IMR-90 (cell line): ENCODE measurements around the gene FCRL2. TPM values are rescaled to one million over a fixed set of nuclear protein-coding genes. Genes with fewer than 3 reads are reported as not detected.

Experiments
- ATAC-seq: fragments of 200-7000 bp; cut with Tn5 transposase; 2 replicates; pipeline ENCODE4 v1.9.1; 2020; ENCODE audit warnings: low read depth, mild to moderate bottlenecking, moderate library complexity
- BruUV-seq: library from RNA; stranded (reverse); fragments of 400-500 nt; replicated peaks from 2 replicates; lab custom pipeline; 2021; lab: Mats Ljungman, UMichigan
- CTCF ChIA-PET: fragments of 300-600 bp; formaldehyde crosslinking; extraction: SDS; loops from one replicate; lab custom pipeline; 2021; ENCODE audit warnings: antibody characterized with exemption; lab: Yijun Ruan, JAX
- POLR2A ChIA-PET: fragments of 300-600 bp; sonication (Branson Sonifier 250); formaldehyde crosslinking; loops from one replicate; lab custom pipeline; 2022; ENCODE audit warnings: antibody characterized with exemption; ENCODE audit not compliant: unreplicated experiment; lab: Charles Lee
- DNase-seq: peaks from one replicate; pipeline ENCODE4 v3.0.0; 2013
- H2AFZ ChIP-seq: replicated peaks from 2 replicates; pipeline ENCODE3; 2013; ENCODE audit warnings: low read length, mild to moderate bottlenecking; ENCODE audit not compliant: poor library complexity
- H2AK5ac ChIP-seq: 2 replicates; pipeline ENCODE4 v1.6.1; 2013; ENCODE audit warnings: low read depth, low read length, inconsistent platforms
- H2AK9ac ChIP-seq: replicated peaks from 2 replicates; pipeline ENCODE3; 2013; ENCODE audit warnings: mild to moderate bottlenecking, low read depth, low read length, moderate library complexity; ENCODE audit not compliant: poor library complexity
- H2BK120ac ChIP-seq: 2 replicates; pipeline ENCODE4 v1.6.1; 2013; ENCODE audit warnings: low read depth, low read length, inconsistent platforms
- H2BK15ac ChIP-seq: 3 replicates; pipeline ENCODE4 v1.6.1; 2013; ENCODE audit warnings: low read depth, low read length, inconsistent platforms
- H2BK20ac ChIP-seq: 2 replicates; pipeline ENCODE4 v1.6.1; 2013; ENCODE audit warnings: low read depth, mild to moderate bottlenecking, inconsistent platforms, low read length, moderate library complexity
- H2BK5ac ChIP-seq: 2 replicates; pipeline ENCODE4 v1.6.1; 2013; ENCODE audit warnings: mild to moderate bottlenecking, low read depth, low read length, inconsistent platforms; ENCODE audit not compliant: poor library complexity, severe bottlenecking
- H3K14ac ChIP-seq: replicated peaks from 2 replicates; pipeline ENCODE4 v1.6.1; 2013; ENCODE audit warnings: low read depth, low read length, inconsistent platforms
- H3K18ac ChIP-seq: 2 replicates; pipeline ENCODE4 v1.6.1; 2013; ENCODE audit warnings: low read depth, low read length, control low read depth
- H3K23ac ChIP-seq: 2 replicates; pipeline ENCODE4 v1.6.1; 2013; ENCODE audit warnings: low read depth, low read length, inconsistent platforms
- H3K27ac ChIP-seq: 2 replicates; pipeline ENCODE4 v1.5.1; 2013; ENCODE audit warnings: mild to moderate bottlenecking, control low read depth, low read length; ENCODE audit not compliant: insufficient read depth
- H3K27me3 ChIP-seq: 2 replicates; pipeline ENCODE4 v1.6.1; 2013; ENCODE audit warnings: low read length; ENCODE audit not compliant: control insufficient read depth, insufficient read depth
- H3K36me3 ChIP-seq: 2 replicates; pipeline ENCODE4 v1.6.1; 2013; ENCODE audit warnings: low read length, mixed read lengths; ENCODE audit not compliant: control insufficient read depth, insufficient read depth
- H3K4ac ChIP-seq: 2 replicates; pipeline ENCODE4 v1.6.1; 2013; ENCODE audit warnings: low read depth, low read length, inconsistent platforms
- H3K4me1 ChIP-seq: 2 replicates; pipeline ENCODE4 v1.6.1; 2013; ENCODE audit warnings: low read length, mixed read lengths; ENCODE audit not compliant: control insufficient read depth, insufficient read depth
- H3K4me2 ChIP-seq: 2 replicates; pipeline ENCODE4 v1.6.1; 2013; ENCODE audit warnings: low read depth, mild to moderate bottlenecking, control low read depth, low read length, moderate library complexity
- H3K4me3 ChIP-seq: 2 replicates; pipeline ENCODE4 v1.5.1; 2013; ENCODE audit warnings: low read depth, mild to moderate bottlenecking, control low read depth, low read length, moderate library complexity; ENCODE audit not compliant: insufficient read depth
- H3K56ac ChIP-seq: 2 replicates; pipeline ENCODE4 v1.6.1; 2013; ENCODE audit warnings: low read length, inconsistent platforms; ENCODE audit not compliant: insufficient read depth; ENCODE audit errors: extremely low read depth
- H3K79me1 ChIP-seq, 2 experiments: 2 replicates each; pipeline ENCODE4 v1.6.1; 2013; ENCODE audit warnings: low read length in 2 of 2, inconsistent platforms in 1 of 2, low read depth in 1 of 2
- H3K9ac ChIP-seq: 2 replicates; pipeline ENCODE4 v1.6.1; 2013; ENCODE audit warnings: low read depth, low read length, control low read depth
- H3K9me1 ChIP-seq: 2 replicates; pipeline ENCODE4 v1.6.1; 2013; ENCODE audit warnings: low read length, inconsistent platforms; ENCODE audit not compliant: insufficient read depth
- H3K9me3 ChIP-seq: 2 replicates; pipeline ENCODE4 v1.6.1; 2013; ENCODE audit warnings: low read length; ENCODE audit not compliant: control insufficient read depth, insufficient read depth
- H4K20me1 ChIP-seq: 2 replicates; pipeline ENCODE4 v1.6.1; 2013; ENCODE audit warnings: low read length, inconsistent platforms; ENCODE audit not compliant: insufficient read depth
- H4K5ac ChIP-seq: 2 replicates; pipeline ENCODE4 v1.6.1; 2013; ENCODE audit warnings: mild to moderate bottlenecking, low read depth, low read length, control low read depth
- H4K8ac ChIP-seq, 2 experiments: 2 replicates each; pipeline ENCODE4 v1.6.1; 2013; ENCODE audit warnings: low read depth in 2 of 2, low read length in 2 of 2, control low read depth in 1 of 2, inconsistent platforms in 1 of 2
- H4K91ac ChIP-seq: 2 replicates; pipeline ENCODE4 v1.6.1; 2013; ENCODE audit warnings: low read depth, low read length, inconsistent platforms; ENCODE audit not compliant: insufficient read depth
- BHLHE40 ChIP-seq: fragments of 150-350 bp; IDR thresholded peaks from 2 replicates; pipeline ENCODE4 v1.6.1; 2016; ENCODE audit warnings: mild to moderate bottlenecking, low read depth, low read length
- CHD1 ChIP-seq: IDR thresholded peaks from 2 replicates; pipeline ENCODE4 v1.6.1; 2012; ENCODE audit warnings: low read depth, low read length, improper control_type of control experiment
- CTCF ChIP-seq: conservative IDR thresholded peaks from 2 replicates; pipeline ENCODE4 v1.5.1; 2012; ENCODE audit warnings: mild to moderate bottlenecking, low read depth, low read length, improper control_type of control experiment
- FOS ChIP-seq: fragments of 150-350 bp; IDR thresholded peaks from 2 replicates; pipeline ENCODE4 v1.6.1; 2016; ENCODE audit warnings: low read depth, low read length
- MAFK ChIP-seq: IDR thresholded peaks from 2 replicates; pipeline ENCODE4 v1.6.1; 2012; ENCODE audit warnings: low read depth, low read length, improper control_type of control experiment
- MAZ ChIP-seq: IDR thresholded peaks from 2 replicates; pipeline ENCODE4 v1.6.1; 2012; ENCODE audit warnings: low read depth, mild to moderate bottlenecking, low read length, improper control_type of control experiment, moderate library complexity, borderline replicate concordance
- MXI1 ChIP-seq: IDR thresholded peaks from 2 replicates; pipeline ENCODE4 v1.6.1; 2012; ENCODE audit warnings: low read depth, mild to moderate bottlenecking, low read length, moderate library complexity, borderline replicate concordance
- NFE2L2 ChIP-seq: fragments of 150-350 bp; IDR thresholded peaks from 2 replicates; pipeline ENCODE4 v1.6.1; 2016; ENCODE audit warnings: low read depth, mild to moderate bottlenecking, low read length
- RFX5 ChIP-seq: IDR thresholded peaks from 2 replicates; pipeline ENCODE4 v1.8.0; 2012; ENCODE audit warnings: low read depth, mild to moderate bottlenecking, low read length, moderate library complexity
- SMC3 ChIP-seq: fragments of 150-350 bp; IDR thresholded peaks from 2 replicates; pipeline ENCODE4 v1.6.1; 2016; ENCODE audit warnings: low read depth, mild to moderate bottlenecking, antibody characterized with exemption, low read length, moderate library complexity
- WGBS, 2 experiments: methylation state at CpG; one replicate each; pipeline versions ENCODE4 v1.1.5 to v1.1.7; 2013; ENCODE audit warnings: missing lambda C conversion rate in 2 of 2; ENCODE audit not compliant: insufficient read length in 1 of 2; ENCODE audit errors: extremely low coverage in 2 of 2; 5-methylcytosine and 5-hydroxymethylcytosine counted together
- dilution Hi-C: fragments of 300-500 bp; cut with HindIII; formaldehyde crosslinking; loops from one replicate; pipeline ENCODE4 v1.14.3; 2018; ENCODE audit warnings: low sequenced_read_pairs; ENCODE audit not compliant: unreplicated experiment
- in situ Hi-C: fragments of 300-500 bp; cut with MboI; formaldehyde crosslinking; loops from 3 replicates; pipeline ENCODE4 v1.14.3; 2019; ENCODE audit warnings: low sequenced_read_pairs, inconsistent platforms, mixed read lengths
- intact Hi-C: fragments of 100-400 bp; cut with micrococcal nuclease; formaldehyde crosslinking; loops from 2 replicates; pipeline ENCODE4 v1.10.0; 2022
- polyA plus RNA-seq, 3 experiments: library from polyadenylated mRNA; depleted of rRNA; stranded (reverse); fragments of >200 nt; gene quantifications; 2 replicates each; pipeline ENCODE4 v1.2.3, GENCODE V29; 2012; ENCODE audit warnings: low replicate concordance in 1 of 3
- total RNA-seq: library from RNA; depleted of rRNA; stranded (reverse); fragments of >200 nt; gene quantifications from 2 replicates; pipeline ENCODE4 v1.2.3, GENCODE V29; 2012

FCRL2 gene
- total and polyA plus RNA-seq, 2 of the 4 experiments (the other 2 are of a cell fraction): not detected

GRCh38 chr1:157785248-157785647, 8.3 kb upstream of the FCRL2 start:
- no peak for ATAC-seq

More at GRCh38 chr1:157785248-157785647, 8.3 kb upstream of the FCRL2 start:
- Histone ChIP-seq H3K27me3 (no peaks in the 10 kb centered on the region), H2BK15ac (no peak overlapping the region), H3K9me1 (no peaks in the 10 kb centered on the region), H2BK20ac (no peak overlapping the region), H4K20me1 (no peaks in the 10 kb centered on the region), H3K27ac (no peak overlapping the region), H3K18ac (no peak overlapping the region), H2BK5ac (no peak overlapping the region), H3K4ac (no peak overlapping the region), H3K14ac (no peak overlapping the region), H3K4me1 (no peaks in the 10 kb centered on the region), H3K9ac (no peak overlapping the region), H3K9me3 (no peaks in the 10 kb centered on the region), H3K4me2 (no peak overlapping the region), H4K8ac (no peak overlapping the region), H3K79me1 (no peaks in the 10 kb centered on the region), H2AK9ac (no peak overlapping the region), H3K4me3 (no peak overlapping the region), H3K36me3 (no peaks in the 10 kb centered on the region), H4K91ac (no peak overlapping the region), H2AFZ (no peak overlapping the region), H3K56ac (no peak overlapping the region), H2AK5ac (no peak overlapping the region), H2BK120ac (no peak overlapping the region), H3K23ac (no peak overlapping the region), H4K5ac (no peak overlapping the region)
- TF ChIP-seq FOS: no peak
- TF ChIP-seq MXI1: no peak
- no peak for TF ChIP-seq MAZ
- TF ChIP-seq CHD1: no peak
- TF ChIP-seq NFE2L2: no peak
- no peak for TF ChIP-seq MAFK
- no peak for TF ChIP-seq SMC3
- no peak for TF ChIP-seq CTCF
- TF ChIP-seq RFX5: no peak
- no peak for TF ChIP-seq BHLHE40
- in situ Hi-C loops: no loop called here
- intact Hi-C loops: no loop called here
- no peak for DNase-seq
- POLR2A ChIA-PET: no interaction called here
- CTCF ChIA-PET: no interaction called here
- dilution Hi-C loops: no loop called here
- no CpG with 5 or more reads among the region's 1 CpG for WGBS, 2 experiments
- BruUV-seq: no TSS peak
